Spleen (tissue), 11 donors: ENCODE data around the gene TENM4. TPM values are rescaled to one million over a fixed set of nuclear protein-coding genes. Genes with fewer than 3 reads are reported as not detected.

ENCODE experiments used
- DNase-seq: peaks from one replicate; pipeline ENCODE4 v3.0.0-alpha.2; 2020
- H3K27ac ChIP-seq, 8 donors: fragments of 200-600 bp; sonication (generic) in 7 of 8; 1 replicate in 4 of 8; 2 replicates in 4 of 8; pipeline versions ENCODE4 v1.5.0 to v1.8.0; 2016 to 2021; ENCODE audit warnings: inconsistent platforms in 4 of 8, mild to moderate bottlenecking in 4 of 8, moderate library complexity in 1 of 8
- H3K27me3 ChIP-seq, 7 donors: fragments of 200-600 bp; sonication (generic) in 6 of 7; replicated peaks in 1 of 7; 1 replicate in 4 of 7; 2 replicates in 3 of 7; pipeline versions ENCODE4 v1.5.0 to v1.8.0; 2016 to 2021; ENCODE audit warnings: inconsistent platforms in 3 of 7, mild to moderate bottlenecking in 1 of 7
- H3K36me3 ChIP-seq, 6 donors: fragments of 200-600 bp; sonication (generic) in 5 of 6; 1 replicate in 4 of 6; 2 replicates in 2 of 6; pipeline versions ENCODE4 v1.5.0 to v1.8.0; 2016 to 2021; ENCODE audit warnings: inconsistent platforms in 2 of 6
- H3K4me1 ChIP-seq, 6 donors: fragments of 200-600 bp; sonication (generic) in 5 of 6; 1 replicate in 3 of 6; 2 replicates in 3 of 6; pipeline versions ENCODE4 v1.5.0 to v1.8.0; 2016 to 2021; ENCODE audit warnings: inconsistent platforms in 3 of 6
- H3K4me3 ChIP-seq, 8 donors: fragments of 200-600 bp; sonication (generic) in 7 of 8; 1 replicate in 4 of 8; 2 replicates in 4 of 8; pipeline versions ENCODE4 v1.5.0 to v1.8.0; 2016 to 2021; ENCODE audit warnings: inconsistent platforms in 4 of 8, mild to moderate bottlenecking in 4 of 8, moderate library complexity in 2 of 8
- H3K9me3 ChIP-seq, 8 donors: fragments of 200-600 bp; sonication (generic) in 7 of 8; 1 replicate in 4 of 8; 2 replicates in 4 of 8; pipeline versions ENCODE4 v1.5.0 to v1.8.0; 2016 to 2021; ENCODE audit warnings: inconsistent platforms in 4 of 8
- CTCF ChIP-seq, 11 experiments: fragments of 200-600 bp in 7 of 11; fragments of 450-650 bp in 4 of 11; sonication (generic) in 4 of 11; IDR thresholded peaks in 8 of 11; conservative IDR thresholded peaks in 3 of 11; 1 replicate in 7 of 11; 2 replicates in 4 of 11; pipeline versions ENCODE4 v1.4.0 to v1.8.0; 2016 to 2021; ENCODE audit warnings: antibody characterized with exemption in 11 of 11, inconsistent platforms in 4 of 11, mild to moderate bottlenecking in 1 of 11
- POLR2A ChIP-seq, 3 donors: fragments of 450-650 bp; IDR thresholded peaks; one replicate each; pipeline ENCODE4 v1.5.1; 2017; ENCODE audit warnings: antibody characterized with exemption in 3 of 3, mild to moderate bottlenecking in 1 of 3
- POLR2AphosphoS5 ChIP-seq, 3 donors: sonication (generic); formaldehyde crosslinking; IDR thresholded peaks; one replicate each; pipeline ENCODE4 v1.5.1; 2017; ENCODE audit warnings: antibody characterized with exemption in 3 of 3
- WGBS, 5 donors: extraction: QIAGEN DNeasy Blood & Tissue Kit in 3 of 5; methylation state at CpG; one replicate each; pipeline versions ENCODE4 v1.1.5 to v1.1.7; 2013 to 2018; 5-methylcytosine and 5-hydroxymethylcytosine counted together
- intact Hi-C: fragments of 100-400 bp; cut with DNase I; formaldehyde crosslinking; loops from one replicate; pipeline ENCODE4 v1.15.0; 2023; ENCODE audit warnings: low total_unique reads
- polyA plus RNA-seq, 3 donors: library from polyadenylated mRNA; stranded (reverse); fragments of 200-250 nt; gene quantifications; one replicate each; pipeline ENCODE4 v1.2.1, GENCODE V29; 2013
- total RNA-seq, 7 donors: library from RNA; depleted of rRNA in 3 of 7; stranded (reverse); fragments of >200 nt in 3 of 7; fragmentation: NEBNext Ultra II Directional in 4 of 7; extraction: Animal tissue kit (Norgen Biotek cat#: 25700) in 4 of 7; gene quantifications; one replicate each; pipeline versions ENCODE4 v1.1.0 to v1.2.1, GENCODE V29; 2016 to 2021
- donor health status: healthy with polysubstance abuse.
- donor health status: DM: no; HTN: no; CAD: no; lungs with moderate emphysema.
- donor health status: DM: no; HTN: no; CAD: no.
- donor health status: Bipolar disorder and iron deficiency.
- donor health status: healthy.
- donor health status: DM: no; HTN: no; CAD: no.
- donor health status: DM: yes; HTN: yes; CAD: no.

Gene TENM4
- total and polyA plus RNA-seq, 10 donors: 0.09 to 4.5 (median 1.2) TPM

- no peak for DNase-seq
- TF ChIP-seq POLR2A (IDR thresholded peaks at IDR 0.05) (no peak), POLR2AphosphoS5 (IDR thresholded peaks at IDR 0.05) (no peak), CTCF (IDR thresholded peaks at IDR 0.05 in 8 of 11, conservative IDR thresholded peaks at IDR 0.05 in 3 of 11) (no peak)
- no peak overlapping the region for H3K4me3 ChIP-seq
- H3K4me1 ChIP-seq: no peaks in the 10 kb centered on the region
- intact Hi-C loops: no loop called here
- H3K27ac ChIP-seq: no peak overlapping the region
- WGBS, 5 donors: 85 to 95% (median 87%) methylated on average over 4 of the region's 4 CpGs
- H3K36me3 ChIP-seq: no peaks in the 10 kb centered on the region
- no peaks in the 10 kb centered on the region for H3K9me3 ChIP-seq
- no peaks in the 10 kb centered on the region for H3K27me3 ChIP-seq
Measured at GRCh38 chr11:79362821-79363220, 78.0 kb downstream of the TENM4 start.

- Histone ChIP-seq H3K4me1 (no peaks in the 10 kb centered on the region), H3K27ac (no peak overlapping the region), H3K27me3 (no peaks in the 10 kb centered on the region), H3K9me3 (no peaks in the 10 kb centered on the region), H3K36me3 (no peaks in the 10 kb centered on the region), H3K4me3 (no peak overlapping the region)
- intact Hi-C loops: no loop called here
- TF ChIP-seq CTCF (IDR thresholded peaks at IDR 0.05 in 8 of 11, conservative IDR thresholded peaks at IDR 0.05 in 3 of 11): no peak
- TF ChIP-seq POLR2A (IDR thresholded peaks at IDR 0.05): no peak
- TF ChIP-seq POLR2AphosphoS5 (IDR thresholded peaks at IDR 0.05): no peak
- WGBS, 5 donors: 75 to 89% (median 84%) methylated on average over 4 of the region's 4 CpGs
- no peak for DNase-seq
Measured at GRCh38 chr11:79362206-79362757, 78.5 kb downstream of the TENM4 start.

GRCh38 chr11:79358258-79358657 lies 82.6 kb downstream of the TENM4 start:
- Histone ChIP-seq H3K9me3 (no peaks in the 10 kb centered on the region), H3K4me1 (no peaks in the 10 kb centered on the region), H3K27me3 (no peaks in the 10 kb centered on the region), H3K36me3 (no peaks in the 10 kb centered on the region), H3K27ac (no peak overlapping the region), H3K4me3 (no peak overlapping the region)
- TF ChIP-seq CTCF (IDR thresholded peaks at IDR 0.05 in 8 of 11, conservative IDR thresholded peaks at IDR 0.05 in 3 of 11): no peak
- no peak for TF ChIP-seq POLR2A (IDR thresholded peaks at IDR 0.05)
- TF ChIP-seq POLR2AphosphoS5 (IDR thresholded peaks at IDR 0.05): no peak
- intact Hi-C loops: no loop called here
- WGBS, 5 donors: 49 to 63% (median 59%) methylated on average over 5 of the region's 5 CpGs
- DNase-seq: no peak

GRCh38 chr11:79353706-79354105 lies 87.1 kb downstream of the TENM4 start:
- 54 to 63% (median 59%) methylated on average over 3 of the region's 3 CpGs for WGBS, 5 donors
- Histone ChIP-seq H3K4me3 (no peak overlapping the region), H3K4me1 (no peaks in the 10 kb centered on the region), H3K27me3 (no peaks in the 10 kb centered on the region), H3K9me3 (no peaks in the 10 kb centered on the region), H3K27ac (no peak overlapping the region), H3K36me3 (no peaks in the 10 kb centered on the region)
- intact Hi-C loops: no loop called here
- DNase-seq: no peak
- TF ChIP-seq POLR2AphosphoS5 (IDR thresholded peaks at IDR 0.05) (no peak), CTCF (IDR thresholded peaks at IDR 0.05 in 8 of 11, conservative IDR thresholded peaks at IDR 0.05 in 3 of 11) (no peak), POLR2A (IDR thresholded peaks at IDR 0.05) (no peak)
